GM18868 (cell line): Measurements from ENCODE around the gene LAMA3.

Experiments
- ATAC-seq: cut with Tn5 transposase; IDR thresholded peaks from one replicate; pipeline ENCODE4 v1.9.1; 2021; ENCODE audit warnings: mild to moderate bottlenecking, moderate library complexity; ENCODE audit not compliant: unreplicated experiment

Gene LAMA3

DNA sequence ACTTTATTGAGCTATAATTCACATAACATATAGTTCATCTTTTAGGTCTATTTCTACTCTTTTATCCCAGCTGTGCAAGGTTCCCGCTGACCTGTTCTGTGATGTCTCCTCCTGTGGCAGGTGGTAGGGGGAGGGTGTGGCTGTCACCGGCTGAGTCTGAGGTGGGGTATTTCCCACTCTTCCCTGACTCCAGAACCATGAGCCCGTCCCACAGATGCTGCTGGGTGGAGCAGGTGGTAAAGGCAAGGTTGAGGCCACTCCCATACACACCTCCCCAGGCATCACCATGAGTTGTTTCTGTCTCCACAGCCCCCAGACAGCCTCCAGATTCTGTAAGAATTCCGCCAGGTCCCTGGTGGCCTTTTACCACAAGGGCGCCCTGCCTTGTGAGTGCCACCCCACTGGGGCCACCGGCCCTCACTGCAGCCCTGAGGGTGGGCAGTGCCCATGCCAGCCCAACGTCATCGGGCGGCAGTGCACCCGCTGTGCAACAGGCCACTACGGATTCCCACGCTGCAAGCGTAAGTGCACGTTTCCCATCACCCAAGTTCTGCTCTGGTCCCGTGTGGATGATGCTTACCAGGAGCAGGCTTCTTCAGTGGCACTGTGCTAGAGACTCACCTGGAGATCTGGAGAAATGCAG is 156.9 kb downstream of the LAMA3 start:
- ATAC-seq = no peak

DNA sequence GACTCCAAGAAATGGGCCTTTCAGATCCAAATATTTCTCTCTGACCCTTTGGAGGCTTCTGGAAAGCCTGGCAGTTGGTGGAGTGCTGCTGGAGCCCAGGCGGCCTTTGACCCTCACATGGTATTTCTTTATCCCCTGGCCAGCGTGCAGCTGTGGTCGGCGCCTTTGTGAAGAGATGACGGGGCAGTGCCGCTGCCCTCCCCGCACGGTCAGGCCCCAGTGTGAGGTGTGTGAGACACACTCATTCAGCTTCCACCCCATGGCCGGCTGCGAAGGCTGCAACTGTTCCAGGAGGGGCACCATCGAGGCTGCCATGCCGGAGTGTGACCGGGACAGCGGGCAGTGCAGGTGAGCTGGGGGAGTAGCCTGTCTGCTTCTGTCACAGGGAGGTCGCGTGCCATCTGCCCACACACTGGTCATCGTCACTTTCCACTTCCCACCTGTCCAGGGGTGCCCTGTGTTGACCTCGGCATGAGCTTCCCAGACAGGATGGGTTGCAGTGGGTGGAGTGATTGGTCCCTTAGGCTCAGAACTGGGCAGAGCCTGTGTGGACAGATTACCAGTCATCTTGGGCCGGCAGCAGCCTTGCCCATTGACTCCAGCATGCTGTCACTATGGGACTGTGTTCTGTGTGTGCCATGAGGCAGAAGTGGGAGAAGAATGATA is 158.2 kb downstream of the LAMA3 start:
- no peak for ATAC-seq

DNA sequence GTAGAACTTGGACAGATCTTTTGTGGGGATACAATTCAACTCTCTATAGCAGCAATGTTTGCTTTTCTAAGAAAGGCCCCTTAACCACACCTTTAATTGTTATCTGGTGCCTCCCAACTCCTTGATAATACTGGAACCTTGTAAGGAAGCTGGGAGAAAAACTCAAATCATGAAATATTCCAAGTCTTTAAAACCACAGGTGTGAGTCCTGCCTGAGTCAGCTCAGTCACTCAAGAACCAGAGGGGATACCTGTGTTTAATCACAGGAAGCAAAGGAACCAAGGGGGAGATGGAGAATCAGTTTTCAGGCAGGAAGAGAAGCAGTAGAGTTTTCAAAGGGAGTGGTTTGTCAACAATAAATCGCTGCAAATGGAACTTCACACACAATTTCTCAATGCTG is 159.9 kb downstream of the LAMA3 start:
- no peak for ATAC-seq

DNA sequence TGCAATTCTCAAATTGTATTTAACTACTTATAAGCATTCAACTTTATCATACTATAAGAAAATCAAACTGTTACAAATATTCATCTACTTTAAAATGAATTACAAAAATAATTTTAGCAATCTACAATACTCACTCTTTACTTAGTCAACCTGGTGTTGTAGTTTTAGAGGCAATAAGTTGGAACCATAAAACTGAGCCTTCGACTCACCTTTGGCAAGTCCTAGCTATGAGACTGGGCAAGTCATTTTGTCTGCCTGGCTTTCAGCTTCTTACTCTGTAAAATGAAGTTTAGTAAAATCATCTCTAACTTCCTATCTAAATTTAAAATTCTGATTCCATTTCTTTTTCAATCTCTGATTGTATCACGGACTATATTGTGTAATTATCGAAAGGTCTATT is 161.0 kb downstream of the LAMA3 start:
- ATAC-seq = no peak

DNA sequence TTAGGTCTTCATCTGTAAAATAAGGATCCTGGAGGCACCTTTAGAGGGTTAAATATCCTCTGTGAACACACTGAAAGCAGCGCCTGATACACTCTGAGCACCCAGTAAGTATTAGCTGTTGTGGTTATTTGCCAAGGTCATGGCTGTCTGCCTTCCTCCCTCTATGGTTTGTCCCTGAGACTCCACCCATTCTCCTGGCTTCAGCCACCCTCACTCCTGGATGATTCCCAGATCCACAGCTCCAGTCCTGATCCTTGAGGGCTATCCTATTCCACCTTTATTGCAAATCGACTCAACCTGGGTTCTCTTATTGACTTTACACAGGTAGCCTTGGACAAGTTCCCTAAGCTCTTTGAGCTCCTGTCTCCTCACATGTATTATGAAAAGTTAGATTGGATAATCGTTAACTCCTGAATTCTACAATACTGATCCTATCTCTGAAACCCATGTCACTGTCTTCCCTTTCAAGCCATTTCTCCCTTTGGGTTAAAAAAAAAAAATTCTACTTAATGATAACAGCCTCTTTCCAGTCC is 162.3 kb downstream of the LAMA3 start:
- no peak for ATAC-seq

DNA sequence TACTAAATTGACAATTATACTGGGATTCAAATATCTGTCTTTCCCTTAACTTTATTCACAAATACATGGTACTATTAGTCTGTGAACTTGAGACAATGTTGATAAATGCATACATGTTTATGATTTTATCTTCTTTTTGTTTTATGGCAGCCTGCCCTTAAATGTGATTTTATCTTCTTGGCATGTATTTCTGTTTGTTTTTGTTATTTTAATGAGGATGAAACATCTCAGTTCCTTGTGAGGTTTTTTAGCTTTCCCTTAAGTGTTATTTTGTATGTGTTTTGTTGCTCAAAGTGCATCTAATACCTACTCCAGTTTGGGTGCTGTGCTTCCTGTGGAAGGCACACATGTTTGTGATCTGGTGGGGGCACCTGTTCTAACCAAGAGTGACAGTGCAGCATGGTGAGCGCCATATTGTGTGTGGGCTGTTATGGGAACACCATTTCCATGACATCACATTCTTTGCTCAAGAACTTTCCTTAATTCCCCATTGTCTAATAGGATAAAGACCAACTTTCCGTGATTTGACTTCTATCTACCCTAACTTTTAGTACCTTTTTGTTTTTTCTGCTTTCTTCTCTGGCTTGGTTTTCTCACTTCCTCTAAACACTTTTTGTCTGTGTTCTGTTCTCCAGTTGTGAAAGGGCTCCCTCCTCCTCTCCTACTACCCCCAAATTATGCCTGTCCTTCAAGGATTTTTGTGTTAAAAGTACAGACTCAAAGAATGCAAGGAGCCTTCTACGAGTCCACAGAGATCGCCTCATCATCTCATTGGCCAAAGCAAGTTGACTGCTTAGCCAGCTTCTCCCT is 163.2 kb downstream of the LAMA3 start:
- peak; percentile 57 for ATAC-seq

DNA sequence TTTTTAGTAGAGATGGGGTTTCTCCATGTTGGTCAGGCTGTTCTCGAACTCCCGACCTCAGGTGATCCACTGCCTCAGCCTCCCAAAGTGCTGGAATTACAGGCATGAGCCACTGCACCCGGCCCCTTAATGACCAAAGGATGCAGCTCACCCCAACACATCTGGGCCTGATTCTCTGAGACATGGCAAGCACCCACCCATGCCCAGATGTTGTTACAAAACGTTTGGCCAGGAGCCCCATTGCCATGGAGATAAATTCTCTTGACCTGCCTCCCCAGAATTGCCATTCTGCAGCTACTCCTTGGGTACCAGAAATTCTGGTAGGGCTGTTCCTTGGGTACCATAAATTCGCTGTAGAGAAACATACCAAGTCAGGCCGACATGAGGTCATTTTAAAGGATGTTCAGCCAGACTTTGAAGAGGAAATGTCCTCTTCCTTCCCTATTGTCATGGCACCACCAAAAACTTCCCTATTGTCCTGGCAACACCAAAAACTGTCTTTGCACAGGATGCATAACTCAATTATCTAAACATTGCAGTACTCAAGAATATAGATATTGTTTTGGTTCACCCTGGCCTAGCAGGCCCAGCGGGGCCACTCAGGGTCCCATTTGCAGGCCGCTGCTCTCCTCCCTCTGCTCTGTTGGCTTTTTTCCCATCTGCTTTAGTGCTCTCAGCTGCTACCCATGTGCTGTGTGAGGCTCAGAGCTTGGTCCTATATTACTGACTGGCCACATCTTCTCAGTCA is 164.4 kb downstream of the LAMA3 start:
- ATAC-seq = no peak

DNA sequence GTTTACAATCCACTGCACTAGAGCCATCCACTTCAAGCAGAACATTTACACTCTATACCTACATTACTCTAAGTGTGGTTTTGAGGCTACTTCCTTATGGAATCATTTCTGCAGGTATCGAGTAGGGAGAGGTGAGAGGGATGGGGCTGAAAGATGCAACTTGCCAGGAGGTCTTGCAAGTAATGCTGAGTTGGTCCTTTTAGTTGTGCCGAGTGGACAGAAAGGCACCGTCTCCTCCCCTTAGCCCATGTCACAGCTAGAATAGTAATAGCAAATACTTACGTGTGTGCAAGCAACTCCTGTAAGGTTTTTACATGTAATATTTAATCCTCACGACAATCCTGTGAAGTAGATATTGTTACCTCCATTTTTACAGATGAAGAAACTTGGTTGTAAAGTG is 166.5 kb downstream of the LAMA3 start:
- no peak for ATAC-seq

DNA sequence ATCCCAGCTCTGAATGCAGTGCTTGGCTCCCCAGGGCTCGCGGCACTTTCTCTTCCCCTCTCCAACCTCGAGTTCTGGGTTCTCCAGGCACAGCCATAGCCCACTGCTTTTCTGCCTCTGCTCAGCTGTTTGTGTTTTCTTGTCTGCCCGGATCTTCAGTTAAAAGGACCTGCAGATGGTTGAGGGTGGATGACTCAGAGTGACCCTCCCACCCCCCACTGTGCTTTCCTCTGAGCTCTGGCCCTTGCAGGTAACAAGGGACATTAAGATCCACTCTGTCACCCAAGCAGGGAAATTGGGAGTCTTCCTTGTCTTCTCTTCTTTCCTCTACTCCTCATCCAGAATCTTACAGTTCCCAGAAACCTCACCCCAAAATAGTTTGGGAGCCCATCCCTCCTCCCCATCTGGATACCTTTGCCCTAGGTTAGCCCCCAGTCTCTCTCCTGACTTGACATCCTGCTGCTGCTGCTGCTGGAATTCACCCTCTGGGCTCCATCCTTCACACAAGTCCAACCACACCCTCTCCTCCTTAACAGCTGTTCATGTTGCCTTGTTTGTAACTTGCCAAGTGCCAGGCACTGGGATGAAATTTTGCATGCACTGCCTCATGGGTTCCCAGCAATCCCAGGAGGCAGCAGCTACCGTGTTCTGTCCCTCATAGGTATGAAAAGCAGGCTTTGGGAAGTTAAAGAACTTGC is 167.4 kb downstream of the LAMA3 start:
- no peak for ATAC-seq

DNA sequence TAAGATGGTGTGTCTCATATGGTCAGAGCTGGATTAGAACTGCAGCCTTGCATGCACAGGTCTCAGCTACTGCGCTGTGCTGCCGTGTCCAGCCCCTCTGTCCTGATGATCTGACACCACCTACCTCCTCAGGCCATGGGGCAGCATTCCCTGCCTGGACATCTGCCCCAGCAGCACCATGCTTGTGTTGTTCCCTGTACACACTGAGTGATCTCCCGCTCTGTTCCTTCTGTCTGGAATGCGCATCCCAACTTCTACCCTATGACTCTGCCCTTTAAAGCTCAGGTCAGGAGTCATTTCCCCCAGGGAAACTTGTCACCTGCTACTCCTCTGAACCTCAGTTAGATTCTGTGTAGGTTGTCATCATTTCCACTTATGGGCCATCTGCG is 167.9 kb downstream of the LAMA3 start:
- no peak for ATAC-seq

DNA sequence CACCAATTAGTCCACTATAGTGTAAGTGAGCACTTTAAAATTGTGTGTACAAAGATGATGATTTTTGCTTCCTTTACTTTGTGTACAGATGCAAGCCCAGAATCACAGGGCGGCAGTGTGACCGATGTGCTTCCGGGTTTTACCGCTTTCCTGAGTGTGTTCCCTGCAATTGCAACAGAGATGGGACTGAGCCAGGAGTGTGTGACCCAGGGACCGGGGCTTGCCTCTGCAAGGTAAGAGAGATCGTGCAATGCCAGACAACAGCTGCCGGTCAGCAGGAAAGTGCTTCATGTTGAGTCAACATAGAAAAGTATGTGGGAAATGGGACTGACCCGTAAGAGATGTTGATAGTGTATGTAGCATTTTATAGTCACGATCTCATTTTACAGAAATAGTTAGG is 168.5 kb downstream of the LAMA3 start:
- ATAC-seq = no peak

DNA sequence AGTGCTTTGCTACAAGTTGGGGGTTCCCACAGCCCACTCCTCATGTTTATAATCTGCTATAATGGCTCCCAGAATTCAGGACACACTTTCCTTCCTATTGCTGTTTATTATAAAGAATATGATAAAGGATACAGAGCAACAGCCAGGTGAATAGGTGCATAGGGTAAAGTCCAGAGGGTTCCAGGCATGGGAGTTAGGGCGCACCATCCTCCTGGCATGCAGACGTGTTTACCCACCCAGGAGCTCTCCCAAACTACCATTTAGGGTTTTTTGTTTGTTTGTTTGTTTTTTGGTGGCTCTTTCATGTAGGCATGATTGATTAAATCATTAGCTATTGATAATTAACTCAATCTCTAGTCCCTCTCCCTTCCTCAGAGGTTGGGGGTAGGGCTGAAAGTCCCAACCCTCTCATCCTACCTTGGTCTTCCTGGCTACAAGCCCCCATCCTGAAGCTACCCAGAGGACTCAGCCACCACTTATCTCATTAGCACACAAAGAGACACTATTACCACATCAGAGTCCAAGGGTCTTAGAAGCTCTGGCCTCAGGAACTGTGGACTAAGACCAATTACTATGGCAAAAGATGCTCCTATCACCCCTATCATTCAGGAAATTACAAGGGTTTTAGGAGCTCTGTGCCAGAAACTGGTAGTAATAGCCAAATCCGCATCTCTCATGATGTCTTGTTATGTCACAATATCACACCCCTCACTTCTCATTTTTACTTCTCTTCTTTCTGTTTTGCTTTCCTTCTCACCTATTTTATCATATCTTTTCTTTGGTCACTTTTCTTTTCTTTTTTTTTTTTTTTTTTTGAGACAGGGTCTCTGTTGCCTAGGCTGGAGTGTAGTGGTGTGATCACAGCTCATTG is 170.4 kb downstream of the LAMA3 start:
- no peak for ATAC-seq

DNA sequence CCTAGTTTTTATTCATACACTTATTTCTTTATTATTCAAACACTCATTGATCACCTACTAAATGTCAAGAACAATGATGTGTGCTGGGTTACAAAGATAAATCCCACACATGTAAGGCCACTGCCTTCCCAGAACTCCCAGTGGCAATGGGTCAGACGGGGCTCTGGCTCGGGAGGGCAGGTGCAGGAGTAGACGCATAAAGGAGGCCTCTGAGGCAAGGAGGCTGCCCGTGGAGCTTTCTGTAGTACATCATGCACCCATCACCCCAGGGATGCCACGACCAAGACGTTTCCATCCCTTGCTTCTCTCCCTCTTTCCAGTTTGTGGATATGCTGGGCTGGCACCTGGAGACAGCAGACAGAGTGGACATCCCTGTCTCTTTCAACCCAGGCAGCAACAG is 172.1 kb downstream of the LAMA3 start:
- no peak for ATAC-seq

DNA sequence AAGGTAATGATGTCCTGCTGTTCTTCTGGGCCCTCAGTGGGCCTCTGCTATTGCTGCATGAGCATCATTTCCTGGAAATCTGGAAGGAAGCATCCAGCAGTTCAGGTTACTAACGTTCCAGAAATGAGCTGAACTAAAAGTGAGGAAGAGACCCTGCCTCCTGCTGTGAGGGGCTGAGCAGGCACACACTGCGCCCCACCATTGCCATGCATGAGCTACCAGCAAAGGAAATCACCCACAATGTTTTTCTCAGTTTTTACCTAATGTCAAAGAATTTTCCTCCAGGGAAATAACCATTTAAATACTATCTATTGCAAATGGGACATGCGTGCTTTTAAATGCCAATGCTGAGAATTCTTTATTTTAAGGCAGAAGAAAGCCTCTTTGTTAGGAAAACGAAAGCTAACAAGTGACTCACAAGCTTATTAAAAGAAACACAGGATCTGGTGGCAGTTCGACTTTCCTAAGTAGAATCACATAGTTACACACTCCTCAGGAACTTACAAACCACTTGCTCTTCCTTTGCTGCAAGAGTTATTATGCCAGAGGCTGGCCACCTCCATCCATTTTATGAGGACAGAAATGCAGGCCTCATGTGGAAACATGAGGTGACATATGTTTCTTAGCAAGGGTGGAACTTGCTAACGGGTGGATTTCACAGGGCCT is 172.7 kb downstream of the LAMA3 start:
- no peak for ATAC-seq

DNA sequence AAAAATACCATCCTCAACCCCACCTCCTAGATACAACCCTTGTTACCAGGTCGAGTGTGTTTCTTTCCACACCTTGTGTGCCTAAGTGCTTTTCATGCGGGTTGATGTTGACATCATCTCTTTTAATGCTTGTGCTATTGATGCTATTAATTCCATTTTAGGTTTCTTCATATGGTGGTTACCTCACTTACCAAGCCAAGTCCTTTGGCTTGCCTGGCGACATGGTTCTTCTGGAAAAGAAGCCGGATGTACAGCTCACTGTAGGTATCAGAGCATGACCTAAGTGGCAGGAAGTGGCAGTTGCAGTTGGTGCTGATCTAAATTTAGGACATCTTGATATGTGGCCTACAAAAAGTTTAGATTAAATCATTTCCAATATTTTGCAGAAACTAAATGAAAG is 175.4 kb downstream of the LAMA3 start:
- peak; percentile 50 for ATAC-seq

DNA sequence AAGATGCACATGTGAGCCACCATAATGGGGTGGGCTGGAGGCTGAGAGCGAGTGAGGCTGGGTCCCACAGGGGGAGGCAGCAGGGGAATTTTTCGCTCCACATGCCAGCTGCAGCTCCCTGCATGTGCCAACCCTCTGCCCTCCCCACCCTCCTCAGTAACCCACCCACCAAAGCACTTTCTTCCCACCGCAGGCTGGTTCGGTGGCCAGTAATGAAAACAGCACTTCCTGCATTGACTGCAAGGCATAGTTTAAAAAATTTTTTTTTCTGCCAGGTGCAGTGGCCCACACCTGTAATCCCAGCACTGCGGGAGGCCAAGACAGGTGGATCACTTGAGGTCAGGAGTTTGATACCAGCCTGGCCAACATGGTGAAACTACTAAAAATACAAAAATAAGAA is 177.8 kb downstream of the LAMA3 start:
- no peak for ATAC-seq

DNA sequence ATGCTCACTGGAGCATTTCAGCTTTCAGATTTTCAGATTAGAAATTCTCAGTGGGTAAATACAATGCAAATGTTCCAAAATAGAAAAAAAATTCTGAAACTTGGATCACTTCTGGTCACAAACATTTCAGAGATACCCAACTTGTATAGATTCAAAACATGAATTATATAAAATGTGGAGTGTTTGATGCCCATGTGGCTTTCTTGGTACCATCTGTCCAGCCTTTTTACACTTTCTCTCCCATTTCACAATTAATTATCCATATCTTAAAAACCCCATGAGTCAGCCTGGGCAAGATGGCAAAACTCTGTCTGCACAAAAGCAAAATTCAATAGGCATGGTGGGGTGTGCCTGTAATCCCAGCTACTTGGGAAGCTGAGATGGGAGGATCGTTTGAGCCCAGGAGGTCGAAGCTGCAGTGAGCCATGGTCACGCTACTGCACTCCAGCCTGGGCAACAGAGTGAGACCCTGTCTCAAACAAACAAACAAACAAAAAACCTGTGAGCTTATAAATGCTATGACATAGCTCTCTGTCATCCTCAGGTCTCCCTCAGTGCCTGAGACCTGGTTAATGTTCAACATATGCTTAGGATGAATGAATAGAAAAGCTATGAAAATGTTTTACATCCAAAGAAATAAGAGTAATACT is 179.0 kb downstream of the LAMA3 start:
- no peak for ATAC-seq

DNA sequence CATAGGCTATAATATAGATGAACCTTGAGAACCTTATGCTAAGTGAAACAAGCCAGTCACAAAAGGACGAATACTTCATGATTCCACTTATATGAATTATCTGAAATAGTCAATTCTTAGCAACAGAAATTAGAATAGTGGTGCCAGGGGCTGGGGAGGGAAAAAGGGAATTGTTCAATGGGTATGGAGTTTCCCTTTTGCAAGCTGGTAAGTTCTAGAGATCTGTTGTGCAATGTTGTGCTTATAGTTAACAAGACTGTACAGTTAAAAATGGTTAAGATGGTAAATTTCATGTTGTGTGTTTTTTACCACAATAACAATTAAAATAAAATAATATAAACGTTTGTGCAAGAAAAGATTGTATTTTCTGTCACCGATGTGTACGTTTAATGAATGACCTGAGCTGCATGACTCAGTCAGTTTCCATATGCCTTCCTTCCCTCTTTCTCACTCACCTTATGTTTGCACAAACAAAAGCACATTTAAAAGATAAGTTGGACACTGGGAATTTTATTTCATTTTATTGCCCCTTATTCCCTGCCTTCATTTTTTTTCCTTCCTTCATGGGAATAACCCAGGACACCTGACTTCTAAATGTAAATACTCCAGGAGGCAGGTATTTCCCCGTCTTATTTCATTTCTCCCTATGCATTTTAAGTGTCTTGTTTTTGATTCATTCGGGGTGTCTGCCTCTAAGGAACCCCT is 181.6 kb downstream of the LAMA3 start:
- ATAC-seq = no peak
